Left colon (tissue), 2 donors: ENCODE data around the gene PPP2R2B. TPM values are rescaled to one million over a fixed set of nuclear protein-coding genes. Genes with fewer than 3 reads are reported as not detected.

ENCODE experiments used
- ATAC-seq: fragments of 200-7000 bp; cut with Tn5 transposase; one replicate; pipeline ENCODE4 v1.9.1; 2020; ENCODE audit warnings: mild to moderate bottlenecking, moderate library complexity
- DNase-seq, 2 donors: peaks; one replicate each; pipeline ENCODE4 v3.0.0-alpha.2; 2020
- intact Hi-C, 2 donors: fragments of 100-400 bp; cut with DNase I in 1 of 2; cut with micrococcal nuclease in 1 of 2; formaldehyde crosslinking; loops; one replicate each; pipeline versions ENCODE4 v1.11.2 to v1.14.0; 2022; cut with DNase I, micrococcal nuclease
- long read RNA-seq: library from polyadenylated mRNA; unstranded; transcript quantifications from one replicate; pipeline ENCODE4 v2.0.0, GENCODE V29; 2021
- total RNA-seq, 2 donors: library from RNA; stranded (reverse); fragmentation: NEBNext Ultra II Directional; extraction: Animal tissue kit (Norgen Biotek cat#: 25700); gene quantifications; one replicate each; pipeline ENCODE4 v1.2.1, GENCODE V29; 2021
- donor health status: DM: no; HTN: no; CAD: no.
- donor health status: DM: yes; HTN: yes; CAD: no.

Gene PPP2R2B
- total RNA-seq, result 1 to 10 TPM; 1.1 to 1.7 TPM
- long read RNA-seq, result 0 reads

- DNase-seq (peak in 1 of 2 donors; percentile 9), ATAC-seq (no peak)
- intact Hi-C loops, result no loop called here
Measured at GRCh38 chr5:146878476-146879172, at the start of gene PPP2R2B. Gene PPP2R2B (minus strand): TSS chr5:146878757.

DNA sequence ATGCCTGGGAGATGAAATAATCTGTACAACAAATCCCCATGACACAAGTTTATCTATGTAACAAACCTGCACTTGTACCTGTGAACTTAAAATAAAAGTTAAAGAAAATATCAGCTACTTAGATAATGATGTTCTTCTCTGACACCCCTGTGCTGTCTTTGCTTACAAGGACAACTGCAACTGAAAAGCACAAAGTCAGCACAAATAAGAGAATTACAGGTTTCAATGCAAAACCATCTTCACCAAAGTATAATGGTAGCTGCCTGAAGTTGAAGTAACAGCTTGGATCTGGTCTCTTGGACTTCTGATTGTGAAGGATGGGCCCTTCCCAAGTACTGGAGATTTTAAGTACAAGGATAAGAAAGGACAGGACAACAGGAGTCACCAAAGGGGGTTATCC lies 45.6 kb upstream of the PPP2R2B start:
- DNase-seq, result no peak
- no peak for ATAC-seq
- intact Hi-C loops, result no loop called here

- ATAC-seq, result no peak
- DNase-seq, result no peak
- intact Hi-C loops, result no loop called here
Measured at GRCh38 chr5:146921225-146921624, 42.7 kb upstream of the PPP2R2B start.

DNA sequence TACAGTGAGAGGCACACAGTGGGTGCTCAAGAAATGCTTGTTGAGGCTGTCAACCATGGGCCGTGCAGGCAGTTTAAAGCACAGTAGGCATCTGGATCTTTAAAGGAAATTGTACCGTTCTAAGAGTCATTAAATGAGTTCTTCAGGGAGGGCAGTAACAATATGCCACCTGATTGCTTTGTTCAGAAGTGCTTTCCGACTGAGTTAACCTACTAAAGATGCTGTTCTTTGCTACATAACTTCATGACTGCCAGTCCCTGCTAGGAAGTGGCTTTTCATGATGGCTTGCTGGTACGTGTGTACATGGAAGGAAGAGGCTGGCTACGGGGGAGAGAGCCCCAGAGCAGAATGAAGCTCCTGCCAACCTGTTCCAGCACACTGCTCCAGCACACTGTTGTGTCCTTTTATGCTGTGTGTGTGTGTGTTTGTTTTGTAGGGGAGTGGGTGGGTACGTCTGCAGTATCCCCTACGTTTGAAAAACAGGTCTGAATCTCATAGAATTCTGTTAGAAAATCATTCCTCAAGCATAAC lies 41.9 kb upstream of the PPP2R2B start:
- DNase-seq (no peak), ATAC-seq (no peak)
- intact Hi-C loops, result no loop called here

DNA sequence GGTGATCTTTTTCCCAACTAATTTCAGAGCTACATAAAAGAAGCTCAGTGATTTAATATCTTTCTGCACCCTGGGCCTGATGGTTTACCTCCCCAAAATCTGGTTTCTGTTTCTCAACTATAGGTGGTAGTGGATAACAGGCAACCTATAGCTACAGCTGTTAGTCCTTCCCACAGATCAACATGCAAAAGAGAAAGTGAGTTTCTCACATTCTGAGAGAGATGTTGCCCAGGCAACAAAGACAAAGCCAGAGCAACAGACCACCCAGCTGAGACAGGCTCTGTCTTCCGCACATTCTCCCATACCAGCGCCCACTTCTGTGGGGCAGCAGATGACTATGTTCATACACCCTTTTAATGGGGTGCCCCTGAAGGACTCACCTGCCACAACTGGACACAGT lies 40.7 kb upstream of the PPP2R2B start:
- intact Hi-C loops, result no loop called here
- DNase-seq (no peak), ATAC-seq (no peak)

GRCh38 chr5:146917931-146918330 lies 39.4 kb upstream of the PPP2R2B start:
- intact Hi-C loops, result no loop called here
- DNase-seq (no peak), ATAC-seq (no peak)

DNA sequence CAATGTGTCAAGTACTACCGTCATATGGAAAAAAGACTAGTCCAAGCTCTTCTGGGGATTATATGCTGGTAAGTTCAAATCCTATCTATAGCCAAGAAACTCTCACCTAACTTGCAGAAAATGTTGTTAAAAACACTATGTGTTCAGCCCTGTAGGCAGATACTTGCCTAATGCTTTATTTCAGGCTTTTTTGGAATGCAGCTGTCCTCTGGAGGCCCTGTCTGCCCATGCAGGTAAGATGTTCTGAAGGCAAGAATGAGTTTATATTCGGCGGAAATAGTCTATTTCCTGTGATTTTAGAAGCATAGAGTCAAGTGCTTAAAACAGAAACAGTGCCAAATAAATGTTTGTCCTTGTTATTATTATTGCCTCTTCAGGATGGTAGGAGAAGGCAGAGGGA lies 34.3 kb upstream of the PPP2R2B start:
- ATAC-seq, result no peak
- intact Hi-C loops, result no loop called here
- no peak for DNase-seq

- DNase-seq, result no peak
- intact Hi-C loops, result no loop called here
- no peak for ATAC-seq
Measured at GRCh38 chr5:146910239-146910638, 31.7 kb upstream of the PPP2R2B start.

DNA sequence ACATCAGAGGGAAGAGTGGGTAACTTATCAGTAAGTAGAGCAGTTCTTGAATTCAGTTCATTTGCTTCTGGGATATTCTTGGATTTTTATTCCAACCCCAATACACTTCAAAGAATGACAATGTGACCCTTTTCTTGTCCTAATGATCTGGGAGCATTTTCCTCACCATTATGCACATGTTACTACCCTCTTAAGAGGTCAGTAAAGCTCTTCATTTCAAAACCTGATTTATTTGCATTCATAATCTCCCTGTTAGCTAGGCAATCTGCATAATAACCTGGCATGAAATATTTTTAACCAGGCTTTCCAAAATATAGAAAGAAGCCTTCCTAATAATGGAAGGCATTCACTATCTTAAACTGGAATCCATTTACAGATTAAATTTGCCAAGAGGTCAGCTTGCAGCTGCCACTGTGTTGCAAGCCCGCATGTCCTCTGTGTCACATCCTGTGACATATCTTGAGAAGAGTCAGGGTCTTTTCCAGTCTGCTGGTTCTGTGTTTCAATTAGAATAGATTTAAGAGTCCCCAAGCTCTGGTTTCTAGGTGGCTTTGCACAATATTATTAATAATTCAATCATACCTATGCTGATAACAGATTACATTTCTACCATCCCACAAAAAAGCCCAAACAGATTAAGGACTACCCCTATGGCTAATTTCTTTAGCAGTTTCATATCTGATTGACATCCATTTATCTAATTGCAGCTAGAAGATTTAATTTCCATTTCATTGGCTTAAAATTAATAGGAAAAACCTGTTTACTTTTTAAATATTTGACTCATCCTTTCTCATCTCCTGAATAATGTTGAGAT lies 30.9 kb upstream of the PPP2R2B start:
- DNase-seq, result no peak
- intact Hi-C loops, result no loop called here
- no peak for ATAC-seq

DNA sequence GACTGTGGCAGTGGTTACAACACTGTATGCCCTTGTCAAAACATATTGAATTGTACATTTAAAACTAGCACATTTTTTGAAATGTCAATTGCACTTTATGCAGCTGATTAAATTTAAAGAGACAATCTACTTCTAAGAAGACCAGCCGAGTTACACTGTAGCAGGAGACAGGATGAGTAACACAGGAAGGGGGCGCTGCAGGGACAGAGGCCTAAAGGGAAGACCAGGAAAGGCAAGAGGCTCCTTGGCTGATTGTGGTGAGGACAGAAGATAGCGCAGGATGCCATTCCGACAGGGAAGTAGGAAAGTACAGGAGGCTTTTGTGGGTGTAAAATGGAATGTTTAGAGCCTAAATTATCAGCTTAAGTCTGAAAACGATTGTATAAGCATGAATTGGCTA lies 28.2 kb upstream of the PPP2R2B start:
- intact Hi-C loops, result no loop called here
- DNase-seq, result no peak
- ATAC-seq, result no peak

DNA sequence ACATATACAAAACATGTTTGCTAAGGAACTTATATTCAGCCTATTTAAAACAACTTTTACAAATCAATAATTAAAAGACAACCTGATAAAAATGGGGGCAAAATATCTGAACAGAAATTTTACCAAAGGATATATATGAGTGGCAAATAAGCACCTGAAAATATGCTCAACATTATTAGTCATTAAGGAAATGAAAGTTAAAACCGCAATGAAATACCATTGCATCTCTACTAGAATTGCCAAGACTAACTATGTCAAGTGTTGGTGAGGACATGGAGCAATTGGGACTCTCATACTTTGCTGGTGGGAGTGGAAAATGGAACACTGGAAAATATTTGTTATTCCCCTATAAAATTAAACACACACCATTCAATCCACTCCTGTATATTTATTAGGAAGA lies 26.3 kb upstream of the PPP2R2B start:
- intact Hi-C loops, result no loop called here
- no peak for ATAC-seq
- DNase-seq, result no peak

DNA sequence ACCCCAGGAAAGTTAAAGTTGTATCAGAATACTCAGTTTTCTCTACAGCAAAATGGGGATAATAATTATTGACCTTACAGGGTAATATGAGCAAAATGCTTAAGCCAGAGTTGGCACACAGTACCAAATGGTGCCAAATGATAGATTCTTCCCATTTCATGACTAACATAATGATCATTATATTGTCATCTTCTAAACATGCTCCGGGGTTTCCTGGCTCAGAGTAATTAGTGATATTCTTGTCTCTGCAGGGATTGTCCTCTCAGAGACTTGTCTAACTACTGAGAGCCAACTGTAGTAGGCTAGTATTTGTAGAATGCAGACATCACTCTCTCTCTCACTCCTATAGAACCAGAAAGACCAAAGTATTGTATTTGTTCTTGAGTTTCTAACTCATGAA lies 25.2 kb upstream of the PPP2R2B start:
- DNase-seq (no peak), ATAC-seq (no peak)
- intact Hi-C loops, result no loop called here

- no peak for DNase-seq
- intact Hi-C loops, result no loop called here
- no peak for ATAC-seq
Measured at GRCh38 chr5:146902471-146902870, 23.9 kb upstream of the PPP2R2B start.

DNA sequence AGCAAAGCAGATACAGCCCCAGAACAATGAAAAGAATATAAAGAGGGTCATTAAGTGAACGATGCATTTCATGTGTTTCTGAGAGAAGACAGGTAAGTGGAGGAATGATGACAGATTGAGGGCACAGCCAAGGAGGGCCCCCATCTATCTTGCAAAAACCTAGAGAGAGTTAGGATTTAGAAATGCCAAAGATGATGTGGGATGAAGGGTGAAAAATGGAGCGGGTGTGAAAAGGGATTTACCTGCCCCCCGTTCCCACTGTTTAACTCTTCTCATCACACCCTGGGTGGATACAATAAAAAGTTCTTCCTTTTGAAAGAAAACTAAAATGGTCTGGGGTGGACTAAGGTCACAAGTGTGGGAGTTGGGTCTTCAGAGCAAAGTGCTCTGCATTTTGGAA lies 18.5 kb upstream of the PPP2R2B start:
- no peak for DNase-seq
- ATAC-seq, result no peak
- intact Hi-C loops, result no loop called here

- DNase-seq, result no peak
- intact Hi-C loops, result no loop called here
- no peak for ATAC-seq
Measured at GRCh38 chr5:146894753-146895521, 16.4 kb upstream of the PPP2R2B start.

DNA sequence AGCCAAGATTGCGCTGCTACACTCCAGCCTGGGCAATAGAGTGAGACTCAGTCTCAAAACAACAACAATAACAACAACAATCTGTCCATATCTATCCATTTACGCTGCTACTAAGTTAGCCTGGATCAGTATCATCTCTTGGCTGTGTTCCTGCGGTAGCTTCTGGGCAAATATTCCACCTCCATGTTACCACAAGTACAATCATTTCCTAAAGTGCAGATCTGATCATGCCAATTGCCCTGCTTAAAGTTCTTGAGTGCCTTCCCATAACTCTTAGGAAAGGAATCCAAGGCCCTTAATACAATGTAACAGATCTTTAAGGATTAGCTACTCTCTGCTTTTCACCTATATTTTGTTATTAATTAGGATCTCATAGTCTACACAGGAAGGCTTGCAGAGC lies 15.4 kb upstream of the PPP2R2B start:
- intact Hi-C loops, result no loop called here
- no peak for ATAC-seq

GRCh38 chr5:146892231-146892630 lies 13.7 kb upstream of the PPP2R2B start:
- ATAC-seq (no peak), DNase-seq (no peak)
- intact Hi-C loops, result no loop called here

More for the DNA sequence above, 15.4 kb upstream of the PPP2R2B start:
- no peak for DNase-seq

GRCh38 chr5:146891511-146891910 lies 13.0 kb upstream of the PPP2R2B start:
- no peak for DNase-seq
- ATAC-seq, result no peak
- intact Hi-C loops, result no loop called here

DNA sequence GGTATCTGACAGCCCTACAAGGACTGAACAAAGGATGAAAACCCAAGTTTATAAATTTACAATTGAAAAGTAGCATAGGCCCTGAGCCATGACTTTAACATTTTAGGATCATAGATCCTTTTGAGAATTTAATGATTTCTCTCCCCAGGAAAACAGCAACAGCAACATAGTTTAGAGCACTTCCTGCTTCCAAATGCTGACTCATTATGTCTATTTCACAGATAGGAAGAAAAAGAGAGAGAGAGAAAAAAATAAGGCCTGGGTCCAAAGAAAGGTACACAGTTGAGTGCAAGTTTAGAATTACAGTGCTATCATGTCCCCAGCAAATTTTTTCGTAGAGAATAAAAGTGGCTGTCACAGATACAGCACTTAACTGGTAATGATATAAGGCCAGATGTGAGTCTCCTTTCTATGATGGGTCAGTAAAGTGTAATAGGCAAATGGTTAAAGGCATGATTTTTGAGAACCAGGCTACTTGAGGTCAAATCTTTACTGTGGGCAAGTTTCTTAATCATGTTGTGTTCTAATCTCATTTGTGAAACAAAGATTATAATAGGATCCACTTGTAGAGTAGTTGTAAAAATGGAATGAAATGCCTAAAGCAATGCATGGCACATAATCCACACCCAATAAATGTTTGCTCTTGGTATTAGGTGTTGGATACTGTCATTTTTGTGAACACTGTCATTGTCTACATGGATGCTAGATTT lies 12.3 kb upstream of the PPP2R2B start:
- intact Hi-C loops, result no loop called here
- ATAC-seq (no peak), DNase-seq (no peak)
